BLaER1 (cell line): ENCODE data around the gene PDHX.

Experiments
- H3K27ac ChIP-seq: shearing (Covaris generic); formaldehyde crosslinking; 2 replicates; pipeline ENCODE4 v1.8.1; 2022
- H3K27me3 ChIP-seq: shearing (Covaris generic); formaldehyde crosslinking; 2 replicates; pipeline ENCODE4 v1.8.1; 2022
- H3K36me3 ChIP-seq: shearing (Covaris generic); formaldehyde crosslinking; 2 replicates; pipeline ENCODE4 v1.8.1; 2022
- H3K4me1 ChIP-seq: shearing (Covaris generic); formaldehyde crosslinking; 2 replicates; pipeline ENCODE4 v1.8.1; 2022
- H3K4me2 ChIP-seq: shearing (Covaris generic); formaldehyde crosslinking; 2 replicates; pipeline ENCODE4 v1.8.1; 2022
- H3K4me3 ChIP-seq: shearing (Covaris generic); formaldehyde crosslinking; 2 replicates; pipeline ENCODE4 v1.8.1; 2022
- H3K9ac ChIP-seq: shearing (Covaris generic); formaldehyde crosslinking; 2 replicates; pipeline ENCODE4 v1.8.1; 2022
- H3K9me3 ChIP-seq: shearing (Covaris generic); formaldehyde crosslinking; 2 replicates; pipeline ENCODE4 v1.8.1; 2022
- H4K20me1 ChIP-seq: shearing (Covaris generic); formaldehyde crosslinking; 2 replicates; pipeline ENCODE4 v1.8.1; 2022
- Cebpa-rat ChIP-seq: shearing (Covaris generic); IDR thresholded peaks from 2 replicates; pipeline ENCODE4 v1.8.1; 2022

PDHX gene

GRCh38 chr11:35029979-35030682, 113.7 kb downstream of the PDHX start:
- Histone ChIP-seq H3K9me3 (peaks cover 65% of the 10 kb centered on the region), H3K27me3 (no peaks in the 10 kb centered on the region), H4K20me1 (no peaks in the 10 kb centered on the region), H3K4me2 (peak overlapping the region; percentile 32), H3K4me3 (no peak overlapping the region), H3K9ac (no peak overlapping the region), H3K36me3 (0 out of 2 replicates have a peak, but pooled peaks cover 4% of the 10 kb centered on the region), H3K4me1 (peaks cover 46% of the 10 kb centered on the region), H3K27ac (no peak overlapping the region)
- no peak for TF ChIP-seq Cebpa-rat

- Histone ChIP-seq H3K9ac (no peak overlapping the region), H3K27ac (no peak overlapping the region), H3K9me3 (peaks cover 64% of the 10 kb centered on the region), H3K4me1 (peaks cover 52% of the 10 kb centered on the region), H3K4me3 (no peak overlapping the region), H3K36me3 (0 out of 2 replicates have a peak, but pooled peaks cover 4% of the 10 kb centered on the region), H3K27me3 (no peaks in the 10 kb centered on the region), H3K4me2 (peak overlapping the region; percentile 32), H4K20me1 (no peaks in the 10 kb centered on the region)
- no peak for TF ChIP-seq Cebpa-rat
These were observed 114.3 kb downstream of the PDHX start for GRCh38 chr11:35030716-35031213.

GRCh38 chr11:35031346-35031745, 114.9 kb downstream of the PDHX start:
- Histone ChIP-seq H3K4me2 (peak overlapping the region; percentile 32; the same call in 1 of the 2 replicates), H3K4me3 (no peak overlapping the region), H3K36me3 (0 out of 2 replicates have a peak, but pooled peaks cover 4% of the 10 kb centered on the region), H4K20me1 (no peaks in the 10 kb centered on the region), H3K27ac (no peak overlapping the region), H3K9me3 (peaks cover 64% of the 10 kb centered on the region), H3K9ac (no peak overlapping the region), H3K27me3 (no peaks in the 10 kb centered on the region), H3K4me1 (peaks cover 57% of the 10 kb centered on the region)
- TF ChIP-seq Cebpa-rat = no peak

GRCh38 chr11:35031867-35032266, 115.4 kb downstream of the PDHX start:
- Histone ChIP-seq H3K36me3 (0 out of 2 replicates have a peak, but pooled peaks cover 4% of the 10 kb centered on the region), H3K4me3 (no peak overlapping the region), H4K20me1 (no peaks in the 10 kb centered on the region), H3K4me2 (no peak overlapping the region), H3K27ac (no peak overlapping the region), H3K27me3 (no peaks in the 10 kb centered on the region), H3K4me1 (peaks cover 57% of the 10 kb centered on the region), H3K9me3 (peaks cover 67% of the 10 kb centered on the region), H3K9ac (no peak overlapping the region)
- no peak for TF ChIP-seq Cebpa-rat

- 0 out of 2 replicates have a peak overlapping the region, but pooled peaks have one; percentile 1 for H3K4me2 ChIP-seq
- no peaks in the 10 kb centered on the region for H4K20me1 ChIP-seq
- no peak for TF ChIP-seq Cebpa-rat
- H3K4me1 ChIP-seq = peaks cover 67% of the 10 kb centered on the region
- no peak overlapping the region for H3K9ac ChIP-seq
- H3K36me3 ChIP-seq = 0 out of 2 replicates have a peak, but pooled peaks cover 4% of the 10 kb centered on the region
- no peak overlapping the region for H3K27ac ChIP-seq
- H3K4me3 ChIP-seq = no peak overlapping the region
- H3K27me3 ChIP-seq = no peaks in the 10 kb centered on the region
- peaks cover 67% of the 10 kb centered on the region for H3K9me3 ChIP-seq
These were observed 116.6 kb downstream of the PDHX start for GRCh38 chr11:35033011-35033410.

GRCh38 chr11:35034401-35034800, 118.0 kb downstream of the PDHX start:
- Histone ChIP-seq H4K20me1 (no peaks in the 10 kb centered on the region), H3K36me3 (peaks cover 4% of the 10 kb centered on the region; the same call in 1 of the 2 replicates), H3K9ac (no peak overlapping the region), H3K4me3 (no peak overlapping the region), H3K4me1 (peaks cover 67% of the 10 kb centered on the region), H3K4me2 (peak overlapping the region; percentile 70; the same call in 1 of the 2 replicates), H3K27ac (peak overlapping the region; percentile 80), H3K27me3 (no peaks in the 10 kb centered on the region), H3K9me3 (peaks cover 73% of the 10 kb centered on the region)
- no peak for TF ChIP-seq Cebpa-rat

GRCh38 chr11:35035894-35036408, 119.5 kb downstream of the PDHX start:
- Histone ChIP-seq H3K36me3 (peaks cover 4% of the 10 kb centered on the region; the same call in 1 of the 2 replicates), H4K20me1 (no peaks in the 10 kb centered on the region), H3K27me3 (no peaks in the 10 kb centered on the region), H3K9me3 (peaks cover 88% of the 10 kb centered on the region), H3K4me1 (peaks cover 54% of the 10 kb centered on the region), H3K27ac (peak overlapping the region; percentile 80), H3K9ac (no peak overlapping the region), H3K4me2 (peak overlapping the region; percentile 70), H3K4me3 (no peak overlapping the region)
- TF ChIP-seq Cebpa-rat = no peak

GRCh38 chr11:35036639-35037038, 120.2 kb downstream of the PDHX start:
- H3K27ac ChIP-seq = peak overlapping the region; percentile 80
- peaks cover 51% of the 10 kb centered on the region for H3K4me1 ChIP-seq
- peaks cover 4% of the 10 kb centered on the region; the same call in 1 of the 2 replicates for H3K36me3 ChIP-seq
- no peaks in the 10 kb centered on the region for H4K20me1 ChIP-seq
- no peak overlapping the region; the same call in 1 of the 2 replicates for H3K9ac ChIP-seq
- H3K27me3 ChIP-seq = no peaks in the 10 kb centered on the region
- H3K4me3 ChIP-seq = no peak overlapping the region
- peaks cover 86% of the 10 kb centered on the region for H3K9me3 ChIP-seq
- no peak for TF ChIP-seq Cebpa-rat
- H3K4me2 ChIP-seq = peak overlapping the region; percentile 70

- H3K9me3 ChIP-seq = peaks cover 76% of the 10 kb centered on the region
- H3K27ac ChIP-seq = no peak overlapping the region
- no peak for TF ChIP-seq Cebpa-rat
These were observed 122.0 kb downstream of the PDHX start for GRCh38 chr11:35038211-35038928.

More at GRCh38 chr11:35038211-35038928, 122.0 kb downstream of the PDHX start:
- Histone ChIP-seq H3K36me3 (no peaks in the 10 kb centered on the region; the same call in 1 of the 2 replicates), H3K4me3 (no peak overlapping the region), H3K27me3 (no peaks in the 10 kb centered on the region), H4K20me1 (no peaks in the 10 kb centered on the region), H3K4me1 (peaks cover 53% of the 10 kb centered on the region), H3K4me2 (no peak overlapping the region), H3K9ac (no peak overlapping the region)
